Measurements from ENCODE around the gene ADAMTSL1. TPM values are rescaled to one million over a fixed set of nuclear protein-coding genes. Genes with fewer than 3 reads are reported as not detected.

The ADAMTSL1 gene
- total and polyA plus RNA-seq, 9 of the 15 experiments (the other 6 are each of a cell fraction or from before 2014, with no cell fraction given), result 0.01 TPM; not detected in 8

DNA sequence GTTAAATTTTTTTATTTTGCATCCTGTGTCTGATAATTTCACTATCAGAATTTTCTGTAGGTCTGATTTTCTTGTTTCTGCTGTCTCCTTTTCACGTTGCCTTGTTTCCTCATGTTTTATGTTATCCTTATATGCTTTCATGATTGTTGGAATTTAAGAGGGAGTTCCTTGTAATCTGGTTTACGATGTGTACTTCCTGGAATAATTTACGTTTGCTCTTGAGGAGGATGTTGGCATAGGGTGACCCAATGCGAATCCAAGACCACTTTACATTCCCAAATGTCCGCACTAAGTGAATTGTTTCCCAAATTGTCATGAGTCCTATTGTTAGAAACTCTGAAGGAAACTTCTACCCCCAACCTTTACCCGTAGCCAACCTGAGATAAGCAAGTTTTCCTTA is 80.3 kb downstream of the ADAMTSL1 start:
- no peak overlapping the region for H2AFZ ChIP-seq (ENCODE audit: low read depth, low read length)
- POLR2A ChIA-PET, result no interaction called here
- no peak overlapping the region for H3K4me2 ChIP-seq (ENCODE audit: insufficient read depth, low read length)
- H3K4me3 ChIP-seq, result no peak overlapping the region
- no TSS peak for BruUV-seq (replicated peaks)
- 0% methylated on average over 6 of the region's 6 CpGs for WGBS (ENCODE audit: insufficient coverage, low coverage, missing lambda C conversion rate)
- H3K9me1 ChIP-seq (ENCODE audit: control insufficient read depth, insufficient read depth, low read length), result no peaks in the 10 kb centered on the region
- H3K4me1 ChIP-seq (replicated peaks in 1 of 2; ENCODE audit: control insufficient read depth in 2 of 2, insufficient read depth in 2 of 2, low read length in 2 of 2), result no peaks in the 10 kb centered on the region
- H3K27me3 ChIP-seq (ENCODE audit: control insufficient read depth in 2 of 2, insufficient read depth in 2 of 2, low read length in 2 of 2), result no peaks in the 10 kb centered on the region
- no peaks in the 10 kb centered on the region for H3K36me3 ChIP-seq (ENCODE audit: control insufficient read depth, insufficient read depth, low read length)
- TF ChIP-seq MYNN (IDR thresholded peaks at IDR 0.05), result no peak
- TF ChIP-seq MYNN (CRISPR knock-in tag; IDR thresholded peaks at IDR 0.05), result no peak
- TF ChIP-seq, protein P1, sequence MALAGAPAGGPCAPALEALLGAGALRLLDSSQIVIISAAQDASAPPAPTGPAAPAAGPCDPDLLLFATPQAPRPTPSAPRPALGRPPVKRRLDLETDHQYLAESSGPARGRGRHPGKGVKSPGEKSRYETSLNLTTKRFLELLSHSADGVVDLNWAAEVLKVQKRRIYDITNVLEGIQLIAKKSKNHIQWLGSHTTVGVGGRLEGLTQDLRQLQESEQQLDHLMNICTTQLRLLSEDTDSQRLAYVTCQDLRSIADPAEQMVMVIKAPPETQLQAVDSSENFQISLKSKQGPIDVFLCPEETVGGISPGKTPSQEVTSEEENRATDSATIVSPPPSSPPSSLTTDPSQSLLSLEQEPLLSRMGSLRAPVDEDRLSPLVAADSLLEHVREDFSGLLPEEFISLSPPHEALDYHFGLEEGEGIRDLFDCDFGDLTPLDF (CRISPR knock-in tag; IDR thresholded peaks at IDR 0.05), result no peak
- no peak for TF ChIP-seq CREB1 (IDR thresholded peaks at IDR 0.05)
- no peak for TF ChIP-seq CREB1 (CRISPR knock-in tag; IDR thresholded peaks at IDR 0.05)
- TF ChIP-seq, protein P2, sequence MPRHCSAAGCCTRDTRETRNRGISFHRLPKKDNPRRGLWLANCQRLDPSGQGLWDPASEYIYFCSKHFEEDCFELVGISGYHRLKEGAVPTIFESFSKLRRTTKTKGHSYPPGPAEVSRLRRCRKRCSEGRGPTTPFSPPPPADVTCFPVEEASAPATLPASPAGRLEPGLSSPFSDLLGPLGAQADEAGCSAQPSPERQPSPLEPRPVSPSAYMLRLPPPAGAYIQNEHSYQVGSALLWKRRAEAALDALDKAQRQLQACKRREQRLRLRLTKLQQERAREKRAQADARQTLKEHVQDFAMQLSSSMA (CRISPR knock-in tag; IDR thresholded peaks at IDR 0.05), result no peak
- no peak for TF ChIP-seq ZNF165 (CRISPR knock-in tag; IDR thresholded peaks at IDR 0.05; ENCODE audit: borderline replicate concordance)
- no peak for TF ChIP-seq ATF1 (CRISPR knock-in tag; IDR thresholded peaks at IDR 0.05)
- TF ChIP-seq ATF1 (tag; IDR thresholded peaks at IDR 0.05), result no peak
- TF ChIP-seq, protein P3, sequence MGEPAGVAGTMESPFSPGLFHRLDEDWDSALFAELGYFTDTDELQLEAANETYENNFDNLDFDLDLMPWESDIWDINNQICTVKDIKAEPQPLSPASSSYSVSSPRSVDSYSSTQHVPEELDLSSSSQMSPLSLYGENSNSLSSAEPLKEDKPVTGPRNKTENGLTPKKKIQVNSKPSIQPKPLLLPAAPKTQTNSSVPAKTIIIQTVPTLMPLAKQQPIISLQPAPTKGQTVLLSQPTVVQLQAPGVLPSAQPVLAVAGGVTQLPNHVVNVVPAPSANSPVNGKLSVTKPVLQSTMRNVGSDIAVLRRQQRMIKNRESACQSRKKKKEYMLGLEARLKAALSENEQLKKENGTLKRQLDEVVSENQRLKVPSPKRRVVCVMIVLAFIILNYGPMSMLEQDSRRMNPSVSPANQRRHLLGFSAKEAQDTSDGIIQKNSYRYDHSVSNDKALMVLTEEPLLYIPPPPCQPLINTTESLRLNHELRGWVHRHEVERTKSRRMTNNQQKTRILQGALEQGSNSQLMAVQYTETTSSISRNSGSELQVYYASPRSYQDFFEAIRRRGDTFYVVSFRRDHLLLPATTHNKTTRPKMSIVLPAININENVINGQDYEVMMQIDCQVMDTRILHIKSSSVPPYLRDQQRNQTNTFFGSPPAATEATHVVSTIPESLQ (CRISPR knock-in tag; IDR thresholded peaks at IDR 0.05), result no peak
- TF ChIP-seq, protein P4, sequence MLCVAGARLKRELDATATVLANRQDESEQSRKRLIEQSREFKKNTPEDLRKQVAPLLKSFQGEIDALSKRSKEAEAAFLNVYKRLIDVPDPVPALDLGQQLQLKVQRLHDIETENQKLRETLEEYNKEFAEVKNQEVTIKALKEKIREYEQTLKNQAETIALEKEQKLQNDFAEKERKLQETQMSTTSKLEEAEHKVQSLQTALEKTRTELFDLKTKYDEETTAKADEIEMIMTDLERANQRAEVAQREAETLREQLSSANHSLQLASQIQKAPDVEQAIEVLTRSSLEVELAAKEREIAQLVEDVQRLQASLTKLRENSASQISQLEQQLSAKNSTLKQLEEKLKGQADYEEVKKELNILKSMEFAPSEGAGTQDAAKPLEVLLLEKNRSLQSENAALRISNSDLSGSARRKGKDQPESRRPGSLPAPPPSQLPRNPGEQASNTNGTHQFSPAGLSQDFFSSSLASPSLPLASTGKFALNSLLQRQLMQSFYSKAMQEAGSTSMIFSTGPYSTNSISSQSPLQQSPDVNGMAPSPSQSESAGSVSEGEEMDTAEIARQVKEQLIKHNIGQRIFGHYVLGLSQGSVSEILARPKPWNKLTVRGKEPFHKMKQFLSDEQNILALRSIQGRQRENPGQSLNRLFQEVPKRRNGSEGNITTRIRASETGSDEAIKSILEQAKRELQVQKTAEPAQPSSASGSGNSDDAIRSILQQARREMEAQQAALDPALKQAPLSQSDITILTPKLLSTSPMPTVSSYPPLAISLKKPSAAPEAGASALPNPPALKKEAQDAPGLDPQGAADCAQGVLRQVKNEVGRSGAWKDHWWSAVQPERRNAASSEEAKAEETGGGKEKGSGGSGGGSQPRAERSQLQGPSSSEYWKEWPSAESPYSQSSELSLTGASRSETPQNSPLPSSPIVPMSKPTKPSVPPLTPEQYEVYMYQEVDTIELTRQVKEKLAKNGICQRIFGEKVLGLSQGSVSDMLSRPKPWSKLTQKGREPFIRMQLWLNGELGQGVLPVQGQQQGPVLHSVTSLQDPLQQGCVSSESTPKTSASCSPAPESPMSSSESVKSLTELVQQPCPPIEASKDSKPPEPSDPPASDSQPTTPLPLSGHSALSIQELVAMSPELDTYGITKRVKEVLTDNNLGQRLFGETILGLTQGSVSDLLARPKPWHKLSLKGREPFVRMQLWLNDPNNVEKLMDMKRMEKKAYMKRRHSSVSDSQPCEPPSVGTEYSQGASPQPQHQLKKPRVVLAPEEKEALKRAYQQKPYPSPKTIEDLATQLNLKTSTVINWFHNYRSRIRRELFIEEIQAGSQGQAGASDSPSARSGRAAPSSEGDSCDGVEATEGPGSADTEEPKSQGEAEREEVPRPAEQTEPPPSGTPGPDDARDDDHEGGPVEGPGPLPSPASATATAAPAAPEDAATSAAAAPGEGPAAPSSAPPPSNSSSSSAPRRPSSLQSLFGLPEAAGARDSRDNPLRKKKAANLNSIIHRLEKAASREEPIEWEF (CRISPR knock-in tag; IDR thresholded peaks at IDR 0.05), result no peak
- FAIRE-seq (no peak), DNase-seq (ENCODE audit: extremely low read depth in 1 of 4, low spot score in 3 of 4) (no peak), ATAC-seq (no peak)
- H4K20me1 ChIP-seq (replicated peaks; ENCODE audit: control insufficient read depth, insufficient read depth, low read length), result no peaks in the 10 kb centered on the region
- H3K79me2 ChIP-seq (ENCODE audit: control insufficient read depth, insufficient read depth, low read length), result no peaks in the 10 kb centered on the region
- in situ Hi-C loops (cut with MboI) (no loop called here), intact Hi-C loops (cut with micrococcal nuclease) (no loop called here)
- H3K9ac ChIP-seq (ENCODE audit: insufficient read depth in 1 of 2, low read depth in 2 of 2, low read length in 2 of 2), result no peak overlapping the region
- H3K9me3 ChIP-seq (replicated peaks; ENCODE audit: control insufficient read depth, insufficient read depth, low read depth, low read length), result no peaks in the 10 kb centered on the region; the same call in 1 of the 2 replicates
- H3K27ac ChIP-seq (ENCODE audit: extremely low read depth, low read depth, low read length), result no peak overlapping the region
- CTCF ChIA-PET (ENCODE audit: low intra/inter-chr PET ratio), result no interaction called here

Data from K562 (cell line).